HFF-Myc (cell line): ENCODE measurements around the gene KCNC1.

Source experiments
- DNase-seq: peaks from one replicate; pipeline ENCODE4 v3.0.0-alpha.2; 2011; ENCODE audit warnings: low read depth; ENCODE audit errors: extremely low read depth
- H3K4me3 ChIP-seq: replicated peaks from 2 replicates; pipeline ENCODE4 v1.5.1; 2011; ENCODE audit warnings: low read depth, mild to moderate bottlenecking, control low read depth, low read length
- TF ChIP-seq, protein P1 (sequence below): IDR thresholded peaks from 2 replicates; pipeline ENCODE4 v1.5.1; 2012; ENCODE audit warnings: mild to moderate bottlenecking, low read depth, low read length, control low read depth; ENCODE audit errors: missing control alignments

KCNC1 gene

DNA sequence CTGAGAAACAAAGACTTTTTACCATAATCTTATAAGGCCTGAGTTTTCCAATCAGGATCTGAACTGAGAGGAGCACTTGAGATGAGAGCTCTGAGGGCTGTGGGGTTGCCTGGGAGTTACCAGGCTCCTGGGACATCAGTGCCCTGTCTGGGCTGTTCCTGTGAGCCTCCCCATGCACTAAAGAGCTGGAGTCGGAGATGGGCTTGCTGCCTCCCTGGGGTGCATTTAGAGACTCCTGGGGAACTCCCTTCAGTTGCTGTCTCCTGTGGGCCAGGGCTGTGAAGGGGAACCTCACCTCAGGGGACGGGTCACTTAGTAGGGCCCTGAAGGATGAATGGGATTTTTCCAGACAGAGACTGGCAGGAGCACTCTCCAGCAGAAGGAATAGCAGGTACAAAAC, 33.3 kb downstream of the KCNC1 start:
- H3K4me3 ChIP-seq = no peak overlapping the region
- no peak for DNase-seq
- TF ChIP-seq, protein P1, sequence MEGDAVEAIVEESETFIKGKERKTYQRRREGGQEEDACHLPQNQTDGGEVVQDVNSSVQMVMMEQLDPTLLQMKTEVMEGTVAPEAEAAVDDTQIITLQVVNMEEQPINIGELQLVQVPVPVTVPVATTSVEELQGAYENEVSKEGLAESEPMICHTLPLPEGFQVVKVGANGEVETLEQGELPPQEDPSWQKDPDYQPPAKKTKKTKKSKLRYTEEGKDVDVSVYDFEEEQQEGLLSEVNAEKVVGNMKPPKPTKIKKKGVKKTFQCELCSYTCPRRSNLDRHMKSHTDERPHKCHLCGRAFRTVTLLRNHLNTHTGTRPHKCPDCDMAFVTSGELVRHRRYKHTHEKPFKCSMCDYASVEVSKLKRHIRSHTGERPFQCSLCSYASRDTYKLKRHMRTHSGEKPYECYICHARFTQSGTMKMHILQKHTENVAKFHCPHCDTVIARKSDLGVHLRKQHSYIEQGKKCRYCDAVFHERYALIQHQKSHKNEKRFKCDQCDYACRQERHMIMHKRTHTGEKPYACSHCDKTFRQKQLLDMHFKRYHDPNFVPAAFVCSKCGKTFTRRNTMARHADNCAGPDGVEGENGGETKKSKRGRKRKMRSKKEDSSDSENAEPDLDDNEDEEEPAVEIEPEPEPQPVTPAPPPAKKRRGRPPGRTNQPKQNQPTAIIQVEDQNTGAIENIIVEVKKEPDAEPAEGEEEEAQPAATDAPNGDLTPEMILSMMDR = no peak

- TF ChIP-seq, protein P1 = no peak
- no peak overlapping the region for H3K4me3 ChIP-seq
- DNase-seq = no peak
Measured at GRCh38 chr11:17768547-17768946, 34.0 kb downstream of the KCNC1 start.

DNA sequence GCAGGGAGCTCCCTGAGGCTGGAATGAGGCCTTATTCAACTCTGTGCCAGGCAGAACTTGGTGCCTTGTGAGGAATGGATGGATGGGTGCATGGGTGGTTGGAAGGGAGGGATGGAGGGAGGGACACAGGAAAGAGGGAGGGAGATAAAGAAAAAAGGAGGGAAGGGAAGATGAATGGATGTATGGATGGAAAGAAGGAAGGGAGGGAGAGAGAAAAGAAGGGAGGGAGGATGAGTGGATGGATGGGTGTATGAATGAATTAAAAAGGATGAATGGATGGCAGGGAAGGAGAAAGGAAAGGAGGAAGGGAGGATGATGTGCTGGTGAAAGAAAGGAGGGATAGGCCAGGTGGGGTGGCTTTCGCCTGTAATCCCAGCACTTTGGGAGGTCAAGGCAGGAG, 34.6 kb downstream of the KCNC1 start:
- DNase-seq = no peak
- TF ChIP-seq, protein P1 = no peak
- H3K4me3 ChIP-seq = no peak overlapping the region

DNA sequence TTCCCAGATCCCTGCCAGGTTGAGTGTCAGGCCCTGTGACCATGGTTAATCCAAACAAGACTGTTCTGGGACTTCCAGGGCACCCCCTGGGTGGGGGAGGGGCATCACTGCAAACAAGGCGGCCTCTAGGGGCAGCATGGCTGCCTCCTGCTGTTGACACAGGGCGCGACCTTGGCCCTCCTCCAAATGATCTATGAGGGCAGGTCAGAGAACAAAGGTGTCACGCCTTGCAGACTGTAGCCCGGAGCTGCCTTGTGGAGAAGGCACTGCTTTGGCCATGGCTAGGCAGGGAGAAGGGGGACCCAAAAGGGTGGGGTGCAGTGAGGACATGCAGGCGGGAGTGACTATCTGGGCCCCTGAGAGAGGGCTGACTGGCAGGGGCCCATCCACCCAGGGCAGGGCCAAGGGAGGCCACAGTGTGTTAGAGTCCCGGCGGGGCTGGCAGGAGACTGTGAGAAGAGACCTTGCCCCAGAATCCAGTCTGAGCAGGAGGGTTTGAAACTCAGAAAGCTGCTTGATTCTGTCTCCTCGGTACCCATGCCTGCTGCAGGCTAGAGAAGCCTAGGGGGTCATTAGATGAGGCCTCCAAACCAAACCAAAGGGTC, 35.6 kb downstream of the KCNC1 start:
- DNase-seq = no peak
- TF ChIP-seq, protein P1 = peak; percentile 23
- no peak overlapping the region for H3K4me3 ChIP-seq

- no peak for DNase-seq
- H3K4me3 ChIP-seq = no peak overlapping the region
- TF ChIP-seq, protein P1 = peak; percentile 21
Measured at GRCh38 chr11:17770917-17771316, 36.3 kb downstream of the KCNC1 start.

DNA sequence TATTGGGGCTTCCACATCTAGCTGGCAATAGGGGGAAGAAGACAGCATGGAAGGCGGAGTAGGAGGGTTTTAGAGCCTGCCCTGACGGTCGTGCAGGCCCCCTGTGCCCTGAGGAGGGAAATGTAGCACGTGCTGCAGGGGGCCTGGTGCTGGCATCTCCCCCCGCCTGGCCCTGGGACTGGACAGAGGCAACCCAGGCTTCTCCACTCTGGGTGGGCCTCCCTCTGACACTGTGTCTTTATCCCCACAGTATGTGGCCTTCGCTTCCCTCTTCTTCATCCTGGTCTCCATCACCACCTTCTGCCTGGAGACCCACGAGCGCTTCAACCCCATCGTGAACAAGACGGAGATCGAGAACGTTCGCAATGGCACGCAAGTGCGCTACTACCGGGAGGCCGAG, 36.8 kb downstream of the KCNC1 start:
- H3K4me3 ChIP-seq = no peak overlapping the region
- DNase-seq = no peak
- TF ChIP-seq, protein P1 = no peak

DNA sequence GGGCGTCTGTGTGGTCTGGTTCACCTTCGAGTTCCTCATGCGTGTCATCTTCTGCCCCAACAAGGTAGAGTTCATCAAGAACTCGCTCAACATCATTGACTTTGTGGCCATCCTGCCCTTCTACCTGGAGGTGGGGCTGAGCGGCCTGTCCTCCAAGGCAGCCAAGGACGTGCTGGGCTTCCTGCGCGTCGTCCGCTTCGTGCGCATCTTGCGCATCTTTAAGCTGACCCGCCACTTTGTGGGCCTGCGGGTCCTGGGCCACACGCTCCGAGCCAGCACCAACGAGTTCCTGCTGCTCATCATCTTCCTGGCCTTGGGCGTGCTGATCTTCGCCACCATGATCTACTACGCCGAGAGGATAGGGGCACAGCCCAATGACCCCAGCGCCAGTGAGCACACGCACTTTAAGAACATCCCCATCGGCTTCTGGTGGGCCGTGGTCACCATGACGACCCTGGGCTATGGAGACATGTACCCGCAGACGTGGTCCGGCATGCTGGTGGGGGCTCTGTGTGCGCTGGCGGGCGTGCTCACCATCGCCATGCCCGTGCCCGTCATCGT, 37.3 kb downstream of the KCNC1 start:
- TF ChIP-seq, protein P1 = no peak
- DNase-seq = no peak
- no peak overlapping the region for H3K4me3 ChIP-seq
